SK-N-SH (cell line): Measurements from ENCODE around the gene PARD3.

Source experiments
- MXI1 ChIP-seq: IDR thresholded peaks from 2 replicates; pipeline ENCODE4 v1.6.1; 2012; ENCODE audit warnings: mild to moderate bottlenecking, low read depth, low read length, improper control_type of control experiment
- RFX5 ChIP-seq: IDR thresholded peaks from 2 replicates; pipeline ENCODE4 v1.6.1; 2012; ENCODE audit warnings: mild to moderate bottlenecking, improper control_type of control experiment, low read length
- TF ChIP-seq, protein P1 (sequence below): IDR thresholded peaks from 2 replicates; pipeline ENCODE4 v1.4.0; 2012; ENCODE audit warnings: low read depth, borderline replicate concordance
- TF ChIP-seq, protein P2 (sequence below): fragments of 200-600 bp; sonication (generic); IDR thresholded peaks from 2 replicates; pipeline ENCODE4 v1.6.1; 2017; ENCODE audit warnings: antibody characterized with exemption, mild to moderate bottlenecking, moderate library complexity

DNA sequence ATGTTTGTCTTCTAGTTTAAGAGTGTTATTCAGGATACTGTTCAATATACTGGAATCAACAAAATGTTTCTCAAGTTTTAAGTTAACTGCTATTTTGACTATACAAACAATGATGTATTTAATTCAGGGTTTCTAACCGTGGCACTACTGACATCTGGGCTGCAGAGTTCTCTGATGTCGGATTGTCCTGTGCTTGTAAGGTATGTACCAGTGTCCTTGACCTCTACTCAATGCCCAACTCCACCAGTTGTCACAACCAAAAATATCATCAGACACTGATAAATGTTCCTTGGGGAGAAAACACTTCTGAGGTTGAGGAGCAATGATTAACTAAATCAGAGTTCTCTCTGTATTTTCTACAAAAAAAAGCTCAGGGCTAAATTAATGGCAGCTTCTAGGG lies 301.5 kb downstream of the PARD3 start:
- TF ChIP-seq RFX5 (no peak), MXI1 (no peak)
- TF ChIP-seq, protein P1, sequence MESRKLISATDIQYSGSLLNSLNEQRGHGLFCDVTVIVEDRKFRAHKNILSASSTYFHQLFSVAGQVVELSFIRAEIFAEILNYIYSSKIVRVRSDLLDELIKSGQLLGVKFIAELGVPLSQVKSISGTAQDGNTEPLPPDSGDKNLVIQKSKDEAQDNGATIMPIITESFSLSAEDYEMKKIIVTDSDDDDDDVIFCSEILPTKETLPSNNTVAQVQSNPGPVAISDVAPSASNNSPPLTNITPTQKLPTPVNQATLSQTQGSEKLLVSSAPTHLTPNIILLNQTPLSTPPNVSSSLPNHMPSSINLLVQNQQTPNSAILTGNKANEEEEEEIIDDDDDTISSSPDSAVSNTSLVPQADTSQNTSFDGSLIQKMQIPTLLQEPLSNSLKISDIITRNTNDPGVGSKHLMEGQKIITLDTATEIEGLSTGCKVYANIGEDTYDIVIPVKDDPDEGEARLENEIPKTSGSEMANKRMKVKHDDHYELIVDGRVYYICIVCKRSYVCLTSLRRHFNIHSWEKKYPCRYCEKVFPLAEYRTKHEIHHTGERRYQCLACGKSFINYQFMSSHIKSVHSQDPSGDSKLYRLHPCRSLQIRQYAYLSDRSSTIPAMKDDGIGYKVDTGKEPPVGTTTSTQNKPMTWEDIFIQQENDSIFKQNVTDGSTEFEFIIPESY = no peak
- TF ChIP-seq, protein P2, sequence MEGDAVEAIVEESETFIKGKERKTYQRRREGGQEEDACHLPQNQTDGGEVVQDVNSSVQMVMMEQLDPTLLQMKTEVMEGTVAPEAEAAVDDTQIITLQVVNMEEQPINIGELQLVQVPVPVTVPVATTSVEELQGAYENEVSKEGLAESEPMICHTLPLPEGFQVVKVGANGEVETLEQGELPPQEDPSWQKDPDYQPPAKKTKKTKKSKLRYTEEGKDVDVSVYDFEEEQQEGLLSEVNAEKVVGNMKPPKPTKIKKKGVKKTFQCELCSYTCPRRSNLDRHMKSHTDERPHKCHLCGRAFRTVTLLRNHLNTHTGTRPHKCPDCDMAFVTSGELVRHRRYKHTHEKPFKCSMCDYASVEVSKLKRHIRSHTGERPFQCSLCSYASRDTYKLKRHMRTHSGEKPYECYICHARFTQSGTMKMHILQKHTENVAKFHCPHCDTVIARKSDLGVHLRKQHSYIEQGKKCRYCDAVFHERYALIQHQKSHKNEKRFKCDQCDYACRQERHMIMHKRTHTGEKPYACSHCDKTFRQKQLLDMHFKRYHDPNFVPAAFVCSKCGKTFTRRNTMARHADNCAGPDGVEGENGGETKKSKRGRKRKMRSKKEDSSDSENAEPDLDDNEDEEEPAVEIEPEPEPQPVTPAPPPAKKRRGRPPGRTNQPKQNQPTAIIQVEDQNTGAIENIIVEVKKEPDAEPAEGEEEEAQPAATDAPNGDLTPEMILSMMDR = no peak
